Fibroblast of villous mesenchyme (primary cell): ENCODE data around the gene FZD2. TPM values are rescaled to one million over a fixed set of nuclear protein-coding genes. Genes with fewer than 3 reads are reported as not detected.
A peak's percentile ranks its signal among the peaks of the same experiment; 100 is the strongest.
"Not testable (repeated sequence)": the region's sequence is repeated elsewhere in the genome, so short reads cannot be mapped to it uniquely, and the experiment has no call there.

Source experiments
- DNase-seq: peaks from one replicate; pipeline ENCODE4 v3.0.0-alpha.2; 2010; ENCODE audit warnings: low read depth
- H3K4me3 ChIP-seq: 2 replicates; pipeline ENCODE4 v1.5.1; 2011; ENCODE audit warnings: low read depth, mild to moderate bottlenecking, low read length
- total RNA-seq: library from RNA; depleted of rRNA; stranded (reverse); fragments of >200 nt; gene quantifications from 2 replicates; pipeline ENCODE4 v1.2.3, GENCODE V29; 2012
- TF ChIP-seq, protein P1 (sequence below): IDR thresholded peaks from 2 replicates; pipeline ENCODE4 v1.5.1; 2012; ENCODE audit warnings: low read depth, mild to moderate bottlenecking, low read length; ENCODE audit not compliant: insufficient read depth

Gene FZD2
- total RNA-seq, 1 donor: 36.3 TPM

- no peak for DNase-seq
- TF ChIP-seq, protein P1, sequence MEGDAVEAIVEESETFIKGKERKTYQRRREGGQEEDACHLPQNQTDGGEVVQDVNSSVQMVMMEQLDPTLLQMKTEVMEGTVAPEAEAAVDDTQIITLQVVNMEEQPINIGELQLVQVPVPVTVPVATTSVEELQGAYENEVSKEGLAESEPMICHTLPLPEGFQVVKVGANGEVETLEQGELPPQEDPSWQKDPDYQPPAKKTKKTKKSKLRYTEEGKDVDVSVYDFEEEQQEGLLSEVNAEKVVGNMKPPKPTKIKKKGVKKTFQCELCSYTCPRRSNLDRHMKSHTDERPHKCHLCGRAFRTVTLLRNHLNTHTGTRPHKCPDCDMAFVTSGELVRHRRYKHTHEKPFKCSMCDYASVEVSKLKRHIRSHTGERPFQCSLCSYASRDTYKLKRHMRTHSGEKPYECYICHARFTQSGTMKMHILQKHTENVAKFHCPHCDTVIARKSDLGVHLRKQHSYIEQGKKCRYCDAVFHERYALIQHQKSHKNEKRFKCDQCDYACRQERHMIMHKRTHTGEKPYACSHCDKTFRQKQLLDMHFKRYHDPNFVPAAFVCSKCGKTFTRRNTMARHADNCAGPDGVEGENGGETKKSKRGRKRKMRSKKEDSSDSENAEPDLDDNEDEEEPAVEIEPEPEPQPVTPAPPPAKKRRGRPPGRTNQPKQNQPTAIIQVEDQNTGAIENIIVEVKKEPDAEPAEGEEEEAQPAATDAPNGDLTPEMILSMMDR: no peak
- H3K4me3 ChIP-seq: no peak overlapping the region
These were observed 27.2 kb downstream of the FZD2 start for GRCh38 chr17:44584443-44584842.

GRCh38 chr17:44585315-44585714 is 28.0 kb downstream of the FZD2 start:
- TF ChIP-seq, protein P1: no peak
- no peak for DNase-seq
- H3K4me3 ChIP-seq: no peak overlapping the region

DNA sequence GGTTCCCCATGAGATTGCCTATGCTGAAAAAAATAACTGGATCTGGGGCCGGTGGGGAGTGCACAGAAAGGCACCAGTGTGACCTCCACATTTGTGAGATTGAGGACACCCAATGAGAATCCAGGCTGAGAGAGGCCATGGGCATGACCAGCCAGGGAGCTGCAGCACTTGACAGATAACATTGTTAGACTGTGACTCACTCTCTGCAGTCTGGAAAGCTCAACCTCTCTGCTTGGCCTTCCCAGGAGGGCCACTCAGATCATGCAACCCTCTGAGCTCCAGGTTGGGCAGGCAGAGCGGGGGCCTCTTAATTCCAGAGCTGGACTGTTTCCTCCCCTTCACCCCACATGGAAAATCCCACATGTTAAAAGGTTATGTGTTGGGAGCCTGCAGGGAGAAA is 30.1 kb downstream of the FZD2 start:
- no peak overlapping the region for H3K4me3 ChIP-seq
- peak; percentile 97 for DNase-seq
- TF ChIP-seq, protein P1: no peak

GRCh38 chr17:44589316-44590071 is 32.2 kb downstream of the FZD2 start:
- no peak overlapping the region for H3K4me3 ChIP-seq
- no peak for DNase-seq
- TF ChIP-seq, protein P1: no peak

DNA sequence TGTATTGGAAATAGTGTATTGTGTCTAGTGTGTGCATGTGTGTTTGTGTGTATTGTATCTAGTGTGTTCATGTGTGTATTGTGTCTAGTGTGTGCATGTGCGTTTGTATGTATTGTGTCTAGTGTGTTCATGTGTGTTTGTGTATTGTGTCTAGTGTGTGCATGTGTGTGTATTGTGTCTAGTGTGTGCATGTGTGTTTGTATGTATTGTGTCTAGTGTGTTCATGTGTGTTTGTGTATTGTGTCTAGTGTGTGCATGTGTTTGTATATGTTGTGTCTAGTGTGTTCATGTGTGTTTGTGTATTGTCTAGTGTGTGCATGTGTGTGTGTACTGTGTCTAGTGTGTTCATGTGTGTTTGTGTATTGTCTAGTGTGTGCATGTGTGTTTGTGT is 32.8 kb downstream of the FZD2 start:
- not testable (repeated sequence) for H3K4me3 ChIP-seq, DNase-seq

DNA sequence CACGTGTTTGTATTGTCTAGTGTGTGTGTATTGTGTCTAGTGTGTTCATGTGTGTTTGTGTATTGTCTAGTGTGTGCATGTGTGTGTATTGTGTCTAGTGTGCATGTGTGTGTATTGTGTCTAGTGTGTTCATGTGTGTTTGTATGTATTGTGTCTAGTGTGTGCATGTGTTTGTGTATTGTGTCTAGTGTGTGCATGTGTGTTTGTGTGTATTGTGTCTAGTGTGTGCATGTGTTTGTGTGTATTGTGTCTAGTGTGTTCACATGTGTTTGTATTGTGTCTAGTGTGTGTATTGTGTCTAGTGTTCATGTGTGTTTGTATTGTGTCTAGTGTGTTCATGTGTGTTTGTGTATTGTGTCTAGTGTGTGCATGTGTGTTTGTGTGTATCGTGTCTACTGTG is 33.5 kb downstream of the FZD2 start:
- DNase-seq, H3K4me3 ChIP-seq: not testable (repeated sequence)

DNA sequence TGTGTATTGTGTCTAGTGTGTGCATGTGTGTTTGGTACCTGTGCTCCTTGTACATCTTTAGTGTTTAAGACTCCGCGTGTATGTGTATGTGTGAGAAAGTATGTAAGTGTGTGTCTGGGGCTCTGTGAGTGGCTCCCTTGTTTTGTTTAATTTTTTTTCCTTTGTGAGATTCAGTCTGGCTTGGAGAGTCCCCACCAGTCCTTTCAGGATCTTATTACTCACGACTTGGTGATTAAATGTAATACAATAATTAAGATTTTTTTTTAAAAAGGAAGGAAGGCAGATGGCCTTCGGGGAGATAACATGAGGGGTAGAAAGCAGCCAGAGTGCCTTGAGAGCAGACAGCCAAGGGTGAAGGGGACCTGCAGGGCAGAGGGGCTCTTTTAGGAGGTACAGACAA is 33.9 kb downstream of the FZD2 start:
- TF ChIP-seq, protein P1: no peak
- no peak for DNase-seq
- H3K4me3 ChIP-seq: no peak overlapping the region

- TF ChIP-seq, protein P1: no peak
- no peak for DNase-seq
These were observed 35.9 kb downstream of the FZD2 start for GRCh38 chr17:44593156-44593555.

More at GRCh38 chr17:44593156-44593555, 35.9 kb downstream of the FZD2 start:
- no peak overlapping the region for H3K4me3 ChIP-seq
